ENCODE data around the gene LYRM4.

- TF ChIP-seq, protein P1, sequence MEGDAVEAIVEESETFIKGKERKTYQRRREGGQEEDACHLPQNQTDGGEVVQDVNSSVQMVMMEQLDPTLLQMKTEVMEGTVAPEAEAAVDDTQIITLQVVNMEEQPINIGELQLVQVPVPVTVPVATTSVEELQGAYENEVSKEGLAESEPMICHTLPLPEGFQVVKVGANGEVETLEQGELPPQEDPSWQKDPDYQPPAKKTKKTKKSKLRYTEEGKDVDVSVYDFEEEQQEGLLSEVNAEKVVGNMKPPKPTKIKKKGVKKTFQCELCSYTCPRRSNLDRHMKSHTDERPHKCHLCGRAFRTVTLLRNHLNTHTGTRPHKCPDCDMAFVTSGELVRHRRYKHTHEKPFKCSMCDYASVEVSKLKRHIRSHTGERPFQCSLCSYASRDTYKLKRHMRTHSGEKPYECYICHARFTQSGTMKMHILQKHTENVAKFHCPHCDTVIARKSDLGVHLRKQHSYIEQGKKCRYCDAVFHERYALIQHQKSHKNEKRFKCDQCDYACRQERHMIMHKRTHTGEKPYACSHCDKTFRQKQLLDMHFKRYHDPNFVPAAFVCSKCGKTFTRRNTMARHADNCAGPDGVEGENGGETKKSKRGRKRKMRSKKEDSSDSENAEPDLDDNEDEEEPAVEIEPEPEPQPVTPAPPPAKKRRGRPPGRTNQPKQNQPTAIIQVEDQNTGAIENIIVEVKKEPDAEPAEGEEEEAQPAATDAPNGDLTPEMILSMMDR (optimal IDR thresholded peaks at IDR 0.05 in 1 of 3, IDR thresholded peaks at IDR 0.05 in 1 of 3, conservative IDR thresholded peaks at IDR 0.05 in 1 of 3; ENCODE audit: extremely low read depth in 1 of 3, insufficient read depth in 2 of 3, low read length in 3 of 3) = no peak
- no peak for TF ChIP-seq EZH2 (IDR thresholded peaks at IDR 0.05; ENCODE audit: low read length)
Measured at GRCh38 chr6:5201271-5201670, 59.5 kb downstream of the LYRM4 start.
